H1 (cell line): ENCODE data around the gene TCF25. TPM values are rescaled to one million over a fixed set of nuclear protein-coding genes. Genes with fewer than 3 reads are reported as not detected.

ENCODE experiments used
- BACH1 ChIP-seq: IDR thresholded peaks from 2 replicates; pipeline ENCODE4 v1.6.1; 2012; ENCODE audit warnings: low read length, improper control_type of control experiment
- EZH2 ChIP-seq: fragments of 200-600 bp; sonication (generic); IDR thresholded peaks from 2 replicates; pipeline ENCODE4 v1.7.1; 2012; ENCODE audit warnings: low read depth, mild to moderate bottlenecking, moderate library complexity, low read length, inconsistent platforms; ENCODE audit not compliant: severe bottlenecking
- NRF1 ChIP-seq: IDR thresholded peaks from 2 replicates; pipeline ENCODE4 v1.6.1; 2011; ENCODE audit warnings: mild to moderate bottlenecking, low read depth, low read length, improper control_type of control experiment
- RAD21 ChIP-seq, 2 experiments: IDR thresholded peaks in 1 of 2; conservative IDR thresholded peaks in 1 of 2; 2 replicates each; pipeline ENCODE4 v1.6.1; 2011; ENCODE audit warnings: low read depth in 2 of 2, low read length in 2 of 2, improper control_type of control experiment in 1 of 2, inconsistent platforms in 1 of 2, mild to moderate bottlenecking in 1 of 2, moderate library complexity in 1 of 2
- SIN3A ChIP-seq, 2 experiments: IDR thresholded peaks in 1 of 2; conservative IDR thresholded peaks in 1 of 2; 2 replicates each; pipeline ENCODE4 v1.6.1; 2011 to 2012; ENCODE audit warnings: low read length in 2 of 2, improper control_type of control experiment in 1 of 2, low read depth in 1 of 2, mild to moderate bottlenecking in 1 of 2
- polyA plus RNA-seq, 7 experiments: library from polyadenylated mRNA; depleted of rRNA in 3 of 7; stranded (reverse) in 5 of 7; unstranded in 2 of 7; fragments of >200 nt in 5 of 7; fragments of 200-250 nt in 2 of 7; gene quantifications; 1 replicate in 5 of 7; 2 replicates in 1 of 7; 4 replicates in 1 of 7; pipeline versions ENCODE4 v1.2.1 to v1.2.3, GENCODE V29; 2011 to 2013; ENCODE audit warnings: missing spikeins in 2 of 7, mixed read lengths in 2 of 7
- total RNA-seq: library from RNA; stranded (reverse); fragmentation: NEBNext Ultra II Directional; extraction: Animal tissue kit (Norgen Biotek cat#: 25700); gene quantifications from 2 replicates; pipeline ENCODE4 v1.2.1, GENCODE V29; 2021

The TCF25 gene
- total and polyA plus RNA-seq, 2 of the 8 experiments (the other 6 are each of a cell fraction or from before 2014, with no cell fraction given), result 78.1 to 102 TPM

DNA sequence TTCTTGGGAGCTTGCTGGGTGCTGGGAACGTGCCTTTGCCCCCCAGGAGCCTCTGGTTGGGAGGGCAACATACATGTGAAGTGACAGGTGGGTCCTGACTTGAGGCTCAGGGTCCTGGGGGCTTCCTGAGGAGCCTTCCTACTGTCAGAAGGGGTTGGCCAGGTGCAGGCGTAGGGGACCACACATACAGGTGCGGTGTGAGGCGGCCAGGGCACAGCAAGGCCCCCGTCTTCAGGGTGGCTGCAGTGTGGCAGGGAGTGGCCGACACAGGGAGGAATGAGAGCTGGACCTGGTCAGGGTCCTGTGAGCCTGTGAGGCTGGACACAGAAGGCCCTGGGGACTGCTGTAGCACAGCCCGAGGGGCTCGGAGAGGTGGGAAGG, 10.6 kb downstream of the TCF25 start (continued):
- TF ChIP-seq BACH1 (no peak), SIN3A (conservative IDR thresholded peaks at IDR 0.05 in 1 of 2, IDR thresholded peaks at IDR 0.05 in 1 of 2; ENCODE audit: low read depth in 1 of 2, low read length in 2 of 2) (no peak), NRF1 (no peak), EZH2 (no peak), RAD21 (IDR thresholded peaks at IDR 0.05 in 1 of 2, conservative IDR thresholded peaks at IDR 0.05 in 1 of 2; ENCODE audit: low read depth in 2 of 2, low read length in 2 of 2) (no peak)
